Esophagus muscularis mucosa (tissue), 4 donors: Measurements from ENCODE around the gene ZNF787.

ENCODE experiments used
- CTCF ChIP-seq, 3 experiments: fragments of 200-600 bp in 2 of 3; fragments of 450-650 bp in 1 of 3; sonication (generic) in 2 of 3; IDR thresholded peaks; one replicate each; pipeline ENCODE4 v1.5.1; 2017 to 2019; ENCODE audit warnings: antibody characterized with exemption in 3 of 3, mild to moderate bottlenecking in 2 of 3, moderate library complexity in 1 of 3
- EP300 ChIP-seq: sonication (generic); formaldehyde crosslinking; IDR thresholded peaks from one replicate; pipeline ENCODE4 v1.6.1; 2017; ENCODE audit warnings: antibody characterized with exemption
- POLR2A ChIP-seq: fragments of 450-650 bp; IDR thresholded peaks from one replicate; pipeline ENCODE4 v1.6.1; 2017; ENCODE audit warnings: antibody characterized with exemption, moderate library complexity, mild to moderate bottlenecking, low read depth
- POLR2AphosphoS5 ChIP-seq, 2 donors: sonication (generic); formaldehyde crosslinking; IDR thresholded peaks; one replicate each; pipeline ENCODE4 v1.6.1; 2017; ENCODE audit warnings: antibody characterized with exemption in 2 of 2

GRCh38 chr19:56091066-56091490 lies 30.0 kb downstream of the ZNF787 start:
- no peak for TF ChIP-seq CTCF (IDR thresholded peaks at IDR 0.05)
- no peak for TF ChIP-seq POLR2A
- TF ChIP-seq POLR2AphosphoS5 (IDR thresholded peaks at IDR 0.05) = peak; percentile 39 to 67
- TF ChIP-seq EP300 = no peak
